IPS-NIHi11 (cell line): ENCODE data around the gene EYS.
"Not testable (repeated sequence)": the region's sequence is repeated elsewhere in the genome, so short reads cannot be mapped to it uniquely, and the experiment has no call there.

Source experiments
- DNase-seq: peaks from one replicate; pipeline ENCODE4 v3.0.0; 2012; ENCODE audit warnings: mixed read lengths, low spot score

Gene EYS

DNA sequence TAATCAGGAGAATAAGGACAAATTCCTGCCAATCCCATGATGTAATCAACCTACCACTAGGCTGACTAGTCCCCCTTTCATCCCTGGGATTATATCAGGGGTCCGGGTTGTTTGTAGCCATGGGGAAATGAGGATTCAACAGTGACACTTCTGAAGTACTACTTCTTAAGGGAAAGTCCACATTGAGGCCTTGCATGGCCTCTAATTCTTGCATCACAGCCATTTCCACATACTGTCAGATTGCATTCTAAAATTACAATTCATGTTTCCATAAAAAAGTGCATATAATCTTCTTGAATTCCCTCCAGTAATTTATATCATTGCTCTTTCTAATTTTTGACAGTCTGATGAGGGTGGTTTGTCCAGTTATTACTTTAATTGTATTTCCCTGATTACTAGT lies 1887.2 kb downstream of the EYS start:
- no peak for DNase-seq

DNA sequence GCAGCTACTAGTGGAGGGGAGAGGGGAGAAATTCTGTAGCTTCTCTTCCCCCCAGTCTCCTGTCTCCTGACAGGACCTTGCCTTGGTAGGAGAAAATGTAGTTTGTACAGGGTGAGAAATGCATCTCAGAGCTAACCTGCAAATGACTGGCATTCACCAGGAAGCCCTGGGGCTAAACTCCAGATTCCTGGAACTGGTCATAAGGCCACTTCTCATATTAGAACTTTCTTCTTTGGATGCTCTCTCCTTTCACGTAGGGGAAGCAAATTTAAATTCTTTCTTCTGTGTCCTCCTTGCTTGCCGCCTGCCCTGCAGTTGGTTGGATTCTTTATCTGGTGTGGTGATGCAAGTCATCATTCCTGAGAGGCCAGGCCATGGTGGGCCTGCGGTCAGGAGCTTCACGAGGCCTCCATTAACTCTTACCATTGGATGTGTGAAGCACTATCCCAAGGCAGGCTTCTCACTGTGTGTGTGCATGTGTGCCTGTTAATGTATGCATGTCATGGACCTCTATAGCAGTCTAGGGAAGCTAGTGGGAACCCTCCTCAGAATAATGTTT lies 1889.5 kb downstream of the EYS start:
- no peak for DNase-seq

DNA sequence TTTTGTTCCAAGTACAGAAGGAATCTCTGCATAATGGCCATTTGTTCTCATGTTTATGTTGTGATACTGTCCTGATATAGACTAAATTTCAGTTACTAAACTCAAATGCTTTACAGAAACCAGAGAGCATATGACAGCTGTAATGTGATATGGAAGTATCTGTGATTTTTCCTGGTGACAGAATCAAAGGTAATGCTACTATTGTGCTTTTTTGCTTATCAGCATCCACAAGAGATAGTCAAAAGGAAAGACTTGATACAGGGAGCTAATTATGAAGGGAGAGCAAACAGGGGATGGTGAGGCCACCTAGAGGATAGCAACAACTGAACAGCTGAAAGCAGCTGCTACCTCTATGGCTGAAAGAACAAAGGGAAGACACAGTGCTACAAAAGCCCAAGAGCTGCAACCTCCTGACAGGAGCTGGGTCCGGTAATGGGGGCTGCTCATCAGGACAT lies 1890.0 kb downstream of the EYS start:
- DNase-seq, result peak; percentile 63

DNA sequence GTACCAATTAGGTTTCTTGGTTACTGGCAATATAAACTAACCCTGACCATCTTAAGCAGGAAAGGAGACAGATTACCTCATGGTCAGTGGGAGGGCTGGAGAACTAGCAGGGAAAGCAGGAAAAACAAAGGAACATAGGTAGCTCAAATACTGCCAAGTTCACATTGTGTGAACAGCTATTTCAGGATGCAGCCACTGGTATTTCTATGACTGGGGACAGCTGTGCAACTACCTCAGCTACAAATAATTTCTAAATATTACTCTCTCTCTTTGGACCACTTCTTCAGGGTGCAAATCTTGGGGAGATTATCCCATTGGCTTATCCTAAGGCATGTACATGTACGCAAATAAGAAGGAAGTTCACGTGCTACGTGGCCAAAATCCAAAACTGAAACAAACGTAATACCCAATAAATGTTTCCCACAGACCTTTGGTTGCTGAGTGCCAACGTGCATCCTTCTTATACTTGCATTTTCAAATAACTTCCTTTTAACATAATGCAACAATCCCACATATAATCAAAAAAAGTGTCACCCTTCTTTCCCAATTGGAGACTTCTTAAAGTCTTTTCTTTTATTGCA lies 1890.5 kb downstream of the EYS start:
- no peak for DNase-seq

DNA sequence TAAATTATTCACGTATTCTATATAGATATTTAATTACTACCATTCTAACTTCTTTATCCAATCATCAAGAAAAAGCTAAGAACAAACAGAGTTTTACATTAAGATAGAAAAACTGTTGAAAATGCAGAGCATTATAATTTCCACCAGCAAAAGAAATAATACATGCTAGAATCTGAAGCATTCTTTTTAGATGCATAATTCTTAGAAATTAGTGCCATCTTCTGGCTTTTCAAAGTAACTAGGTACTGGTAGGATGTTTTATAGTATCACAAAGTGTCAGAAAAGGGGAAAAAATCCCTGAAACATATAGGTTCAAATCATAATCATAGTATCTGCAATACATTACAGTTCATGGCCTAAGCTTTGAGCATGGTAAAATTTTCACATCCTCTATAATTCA lies 1892.6 kb downstream of the EYS start:
- no peak for DNase-seq

DNA sequence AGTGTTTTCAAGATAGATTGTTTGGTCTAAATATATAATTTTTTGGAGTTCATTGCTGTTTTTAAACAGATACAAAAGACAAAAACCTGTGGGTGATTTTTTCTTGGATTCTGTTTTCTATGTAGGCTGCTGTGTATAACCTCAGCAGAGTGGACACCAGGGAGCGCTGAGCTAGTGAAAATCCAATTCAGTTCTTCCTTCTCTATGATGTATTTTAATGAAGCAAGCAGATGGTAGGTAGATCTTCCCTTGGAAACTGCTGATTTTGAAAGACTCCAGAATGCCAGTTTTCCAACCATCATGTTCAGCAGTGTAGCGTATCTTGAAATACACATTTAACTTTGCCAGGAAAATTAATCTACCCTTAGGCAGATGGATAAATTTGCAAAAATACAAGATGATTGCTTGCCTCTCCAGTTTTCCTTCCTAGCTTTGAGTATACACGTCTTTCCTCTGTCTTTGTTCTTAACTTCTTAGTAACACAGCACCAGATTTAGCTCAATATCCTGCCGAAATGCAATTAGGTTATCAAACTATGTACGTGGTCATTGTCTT lies 1893.4 kb downstream of the EYS start:
- DNase-seq, result no peak

DNA sequence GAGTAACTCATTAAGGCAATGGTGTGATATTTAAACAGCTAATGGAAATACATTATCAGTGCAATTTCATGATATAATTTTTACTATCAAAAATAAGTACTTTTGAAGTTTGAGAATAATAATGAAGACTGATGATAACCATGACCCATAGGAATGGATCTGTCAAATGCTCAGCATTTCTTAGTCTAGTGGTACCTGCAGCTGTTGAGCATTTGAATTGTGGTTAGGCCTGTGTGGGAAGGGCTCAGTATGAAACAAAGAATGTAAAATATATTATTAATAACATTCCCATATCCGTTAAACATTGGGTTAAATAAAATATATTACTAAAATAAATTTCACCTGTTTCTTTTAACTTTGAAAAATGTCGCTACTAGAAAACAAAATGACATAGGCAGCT lies 1898.5 kb downstream of the EYS start:
- DNase-seq, result no peak

DNA sequence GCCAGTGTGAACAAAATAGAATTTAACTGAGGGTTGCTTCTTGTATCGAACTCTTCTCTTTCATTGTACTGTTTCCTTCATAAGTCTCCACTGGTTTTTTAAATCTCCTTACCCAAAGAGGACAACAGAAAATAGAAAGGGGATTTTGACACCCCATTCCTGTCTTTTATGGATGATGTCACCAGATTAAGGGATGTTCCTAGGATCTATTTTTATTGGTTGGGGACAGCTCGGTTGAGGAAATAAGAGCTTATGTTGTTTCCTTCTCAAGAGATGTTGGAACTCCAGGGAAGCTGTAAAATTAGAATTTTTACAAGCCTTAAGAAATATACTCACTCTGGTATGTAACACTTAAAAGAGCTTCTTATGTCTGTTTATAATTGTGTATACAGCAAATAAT lies 1900.0 kb downstream of the EYS start:
- DNase-seq, result no peak

DNA sequence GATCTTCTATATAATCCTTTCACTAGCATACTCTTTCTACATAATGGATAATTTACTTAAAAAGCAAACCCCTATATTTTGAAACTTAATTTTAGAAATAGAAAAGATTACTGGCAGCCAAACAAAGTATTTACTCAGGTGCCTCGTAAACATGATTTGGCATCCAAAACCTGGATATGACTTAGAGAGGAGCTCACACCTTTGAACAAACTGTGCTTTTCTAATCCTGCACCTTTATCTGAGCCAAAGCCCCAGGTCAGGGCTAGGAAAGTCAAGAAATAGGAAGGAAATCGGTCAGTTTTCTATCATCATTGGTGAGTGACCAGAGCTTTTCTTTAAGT lies 1900.5 kb downstream of the EYS start:
- DNase-seq, result no peak

DNA sequence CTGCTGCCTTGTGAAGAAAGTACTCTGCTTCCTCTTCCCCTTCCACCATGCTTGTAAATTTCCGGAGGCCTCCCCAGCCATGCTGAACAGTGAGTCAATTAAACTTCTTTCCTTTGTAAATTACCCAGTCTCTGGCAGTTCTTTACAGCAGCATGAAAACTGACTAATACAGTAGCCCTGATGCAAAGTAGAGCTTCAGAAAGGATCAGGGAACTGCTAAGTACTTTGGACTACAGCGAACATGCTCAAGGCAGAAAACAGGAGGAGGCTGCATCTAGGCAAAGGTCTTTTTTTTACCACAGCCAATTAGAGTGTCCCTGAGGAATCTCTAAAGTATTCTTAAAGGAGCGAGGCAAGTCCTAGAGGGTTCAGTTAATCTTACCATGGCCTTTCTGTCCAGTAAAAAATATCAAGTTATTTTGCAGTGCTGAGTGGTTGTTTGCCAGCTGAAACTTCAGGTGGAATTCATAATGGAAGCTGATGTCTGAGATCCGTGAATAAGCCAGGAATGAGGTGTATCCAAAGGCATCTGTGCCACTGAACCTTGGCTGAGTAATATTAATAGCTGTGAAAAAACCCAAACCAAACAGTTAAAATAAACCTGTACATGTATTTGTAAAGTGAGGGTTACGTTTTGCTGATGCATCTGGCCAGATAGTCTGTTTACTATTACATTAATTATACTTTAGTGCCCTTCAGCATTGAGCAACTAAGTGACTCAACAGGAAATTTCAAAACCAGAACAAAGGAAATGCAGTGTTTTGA lies 1901.0 kb downstream of the EYS start:
- no peak for DNase-seq

DNA sequence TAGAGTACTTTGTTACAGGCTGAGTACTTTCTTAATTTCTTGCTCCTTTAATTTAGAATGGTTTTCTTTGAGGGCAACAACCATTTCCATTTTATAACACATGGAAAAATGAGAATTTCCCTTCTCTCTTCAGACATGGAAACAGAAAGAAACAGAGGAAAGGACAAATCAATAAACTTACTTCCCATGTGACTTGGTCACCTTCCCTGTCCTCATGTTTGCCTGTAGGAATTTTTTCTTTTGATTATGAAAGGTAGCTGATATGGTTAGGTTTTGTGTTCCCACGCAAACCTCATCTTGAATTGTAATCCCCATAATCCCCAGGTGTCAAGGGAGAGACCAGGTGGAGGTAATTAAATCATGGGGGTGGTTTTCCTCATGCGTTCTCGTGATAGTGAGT lies 1901.7 kb downstream of the EYS start:
- no peak for DNase-seq

DNA sequence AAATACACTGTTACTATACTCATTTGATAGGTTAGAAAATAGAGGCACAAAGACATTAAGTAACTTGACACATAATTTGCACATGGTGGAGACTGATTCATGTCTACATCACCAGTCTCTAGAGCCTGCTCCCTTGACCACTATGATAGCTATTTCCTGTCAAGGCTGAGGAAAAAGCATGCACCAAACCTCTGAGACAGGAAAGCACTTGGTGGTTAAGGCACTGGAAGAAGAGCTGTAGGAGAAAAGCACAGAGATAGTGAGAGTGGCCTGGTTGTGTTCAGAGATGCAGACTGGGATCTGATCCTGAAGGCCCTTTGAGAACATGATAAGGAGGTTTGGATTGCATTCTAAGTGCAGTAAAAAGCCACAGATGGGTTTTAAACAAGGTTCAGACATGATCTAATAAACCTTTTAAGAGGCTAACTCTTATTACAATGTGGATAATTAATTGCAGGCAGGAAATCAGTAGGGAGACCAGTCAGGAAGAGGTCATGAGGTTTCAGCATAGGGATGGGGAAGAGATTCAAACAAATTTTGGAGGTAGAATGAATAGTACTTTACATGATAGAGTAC lies 1902.6 kb downstream of the EYS start:
- DNase-seq, result no peak

DNA sequence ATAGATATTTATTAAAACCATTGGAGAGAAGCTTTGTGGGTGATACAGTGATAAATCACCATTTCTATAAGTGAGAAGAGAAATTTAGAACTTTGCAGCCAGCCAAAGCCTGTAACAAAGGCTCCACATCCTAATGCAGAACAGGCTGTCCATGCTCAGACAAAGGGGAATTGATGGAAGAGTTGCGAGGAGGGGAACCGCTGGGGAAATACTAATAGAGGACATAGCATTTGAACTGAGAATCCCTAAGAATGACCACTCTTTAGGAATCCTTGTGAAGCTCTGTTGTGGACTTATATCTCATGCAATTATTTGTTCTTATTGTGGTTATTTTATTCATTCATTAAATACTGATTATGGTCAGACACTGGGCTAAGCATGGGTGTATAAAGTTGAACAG lies 1903.7 kb downstream of the EYS start:
- DNase-seq, result no peak

DNA sequence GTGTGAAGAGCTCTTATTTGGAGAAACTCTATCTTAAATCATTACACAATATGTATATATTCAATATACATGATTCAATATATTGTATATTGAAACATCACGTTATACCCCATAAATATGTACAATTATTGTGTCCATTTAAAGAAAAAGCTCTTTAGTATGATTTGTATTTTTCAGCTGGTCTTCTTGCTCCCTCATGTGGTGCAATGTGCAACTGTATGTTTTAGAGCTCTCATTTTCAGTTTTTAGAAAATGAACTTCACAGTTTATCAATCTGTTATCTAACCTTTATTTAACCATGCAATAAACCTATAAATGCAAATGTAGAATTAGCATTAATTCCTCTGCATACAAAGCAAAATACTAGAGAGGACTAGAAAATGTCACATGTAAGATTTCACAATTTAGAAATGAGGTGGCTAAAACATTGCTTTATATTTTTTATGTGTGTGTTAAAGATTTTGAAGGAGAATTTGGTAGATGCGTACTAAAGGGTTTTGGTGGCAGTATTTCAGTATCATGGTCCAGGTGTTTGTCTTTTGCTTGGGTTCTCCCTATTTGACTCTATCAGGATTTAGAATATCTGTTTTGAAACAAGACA lies 1904.3 kb downstream of the EYS start:
- DNase-seq, result no peak

DNA sequence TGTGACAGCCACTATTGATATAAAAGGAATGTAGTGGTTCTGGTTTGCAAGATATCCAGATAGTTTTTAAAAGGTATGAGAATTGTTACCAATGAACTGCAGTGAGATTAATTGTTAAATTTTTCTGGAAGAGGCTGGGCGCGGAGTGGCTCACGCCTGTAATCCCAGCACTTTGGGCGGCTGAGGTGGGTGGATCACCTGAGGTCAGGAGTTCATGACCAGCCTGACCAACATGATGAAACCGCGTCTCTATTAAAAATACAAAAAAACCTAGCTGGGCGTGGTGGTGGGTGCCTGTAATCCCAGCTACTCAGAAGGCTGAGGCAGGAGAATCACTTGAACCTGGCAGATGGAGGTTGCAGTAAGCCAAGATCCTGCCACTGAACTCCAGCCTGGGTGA lies 1906.6 kb downstream of the EYS start:
- DNase-seq, result not testable (repeated sequence)

DNA sequence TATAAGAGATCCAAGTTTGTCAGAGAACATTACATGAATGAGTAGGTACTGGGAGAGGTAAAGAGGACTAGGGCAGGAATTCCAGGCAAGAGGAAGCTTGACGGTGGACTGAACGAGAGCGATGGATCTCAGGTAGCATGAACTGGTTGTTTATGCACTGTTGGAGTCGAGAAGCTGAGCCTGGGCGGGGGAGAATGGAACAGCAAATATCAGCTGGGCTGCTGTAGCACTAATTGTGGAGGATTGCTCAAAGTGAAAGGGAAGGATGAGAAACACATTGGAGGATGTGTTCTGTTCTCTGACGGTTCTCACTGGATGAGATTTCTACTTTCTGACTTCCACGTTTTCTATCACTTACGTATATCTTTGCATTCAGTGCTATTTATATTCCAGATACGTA lies 1907.2 kb downstream of the EYS start:
- no peak for DNase-seq

DNA sequence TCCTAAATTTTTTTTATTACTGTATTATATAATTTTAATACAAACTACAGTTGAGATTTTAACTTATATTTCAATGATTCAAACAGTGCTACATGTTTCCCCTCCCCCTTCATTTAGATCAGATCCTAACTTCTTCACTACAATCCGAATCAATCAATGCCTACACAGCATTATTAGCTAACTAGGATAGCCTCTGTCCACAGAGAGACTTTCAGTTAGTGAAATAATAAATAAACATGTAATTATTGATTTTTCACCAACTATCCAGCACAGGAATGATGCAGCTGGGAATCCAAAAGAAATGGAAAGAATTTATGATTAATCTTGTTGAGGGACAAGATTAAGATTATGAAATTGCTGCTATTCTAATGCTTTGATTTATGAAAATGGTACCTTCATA lies 1907.7 kb downstream of the EYS start:
- no peak for DNase-seq

DNA sequence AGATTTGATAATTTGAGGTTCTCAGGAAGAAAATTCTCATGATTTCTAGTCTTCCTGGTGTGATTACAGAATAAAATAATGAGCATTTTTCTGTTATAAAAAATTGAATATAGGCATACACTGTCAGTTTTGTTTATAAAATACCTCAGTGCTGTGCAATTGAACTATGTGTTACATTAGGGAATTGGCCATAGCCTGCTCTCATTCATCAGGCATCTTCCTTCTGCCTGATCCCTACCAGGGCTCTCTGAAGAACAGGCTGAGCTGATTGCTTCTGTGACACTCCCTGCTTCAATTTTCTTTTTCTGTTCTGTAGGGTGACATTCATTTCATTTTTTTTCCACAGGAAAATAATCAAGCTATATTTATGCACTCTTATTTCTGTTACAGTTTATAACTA lies 1908.6 kb downstream of the EYS start:
- no peak for DNase-seq

DNA sequence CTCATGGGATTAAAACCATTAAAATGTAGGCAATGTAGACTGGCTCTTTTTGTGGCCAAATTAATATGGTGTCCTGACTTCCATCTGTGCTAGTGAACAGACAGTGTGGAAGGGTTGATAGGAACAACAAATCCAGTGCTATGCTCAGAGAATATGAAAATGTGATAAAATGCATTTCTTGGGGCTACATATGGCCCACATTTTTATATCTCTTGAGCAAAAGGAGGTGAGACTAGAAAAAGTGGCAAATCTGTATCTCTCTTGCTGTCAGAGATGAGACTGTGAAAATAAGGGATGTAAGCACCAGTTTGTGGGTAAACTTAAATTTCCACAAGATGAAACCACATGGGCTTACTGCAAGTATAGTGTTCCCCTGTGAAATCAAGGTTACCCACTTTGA lies 1909.3 kb downstream of the EYS start:
- no peak for DNase-seq

DNA sequence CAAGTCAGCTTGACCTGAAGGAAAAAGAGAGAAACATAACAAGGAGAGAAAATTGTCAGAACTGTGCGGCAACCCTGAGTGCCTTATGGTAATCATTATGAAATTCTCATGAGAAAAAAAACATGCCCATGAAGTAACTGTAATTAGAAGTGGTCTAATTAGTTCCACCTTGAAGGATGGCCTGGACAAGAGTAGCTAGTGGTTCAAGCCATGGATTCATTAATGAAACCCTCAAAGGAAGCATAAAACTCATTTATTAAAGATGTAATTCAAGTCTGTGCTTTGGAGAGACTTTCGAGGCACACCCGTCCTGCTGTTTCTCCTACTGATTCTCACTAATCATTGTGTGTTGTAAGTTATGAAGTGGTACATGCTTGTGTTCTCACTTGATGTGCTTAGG lies 1911.2 kb downstream of the EYS start:
- no peak for DNase-seq

DNA sequence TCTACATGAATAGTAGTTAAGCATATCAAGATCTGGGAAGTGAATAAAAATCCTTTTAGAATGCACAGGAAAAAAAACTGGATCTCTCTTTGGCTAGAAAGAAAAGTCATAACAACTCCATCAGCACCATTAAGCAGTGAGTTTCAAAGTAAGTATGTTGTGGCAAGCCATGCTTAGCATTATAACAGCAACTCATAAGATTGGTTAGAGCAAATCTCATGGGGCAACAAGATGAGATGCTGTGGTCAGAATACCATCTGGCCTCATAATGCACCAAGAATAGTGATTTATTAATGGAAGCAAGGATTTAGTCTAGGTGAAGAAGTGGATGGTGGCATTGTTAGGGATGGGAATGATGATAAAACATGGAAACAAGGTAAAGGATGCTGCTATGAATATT lies 1912.0 kb downstream of the EYS start:
- DNase-seq, result no peak

DNA sequence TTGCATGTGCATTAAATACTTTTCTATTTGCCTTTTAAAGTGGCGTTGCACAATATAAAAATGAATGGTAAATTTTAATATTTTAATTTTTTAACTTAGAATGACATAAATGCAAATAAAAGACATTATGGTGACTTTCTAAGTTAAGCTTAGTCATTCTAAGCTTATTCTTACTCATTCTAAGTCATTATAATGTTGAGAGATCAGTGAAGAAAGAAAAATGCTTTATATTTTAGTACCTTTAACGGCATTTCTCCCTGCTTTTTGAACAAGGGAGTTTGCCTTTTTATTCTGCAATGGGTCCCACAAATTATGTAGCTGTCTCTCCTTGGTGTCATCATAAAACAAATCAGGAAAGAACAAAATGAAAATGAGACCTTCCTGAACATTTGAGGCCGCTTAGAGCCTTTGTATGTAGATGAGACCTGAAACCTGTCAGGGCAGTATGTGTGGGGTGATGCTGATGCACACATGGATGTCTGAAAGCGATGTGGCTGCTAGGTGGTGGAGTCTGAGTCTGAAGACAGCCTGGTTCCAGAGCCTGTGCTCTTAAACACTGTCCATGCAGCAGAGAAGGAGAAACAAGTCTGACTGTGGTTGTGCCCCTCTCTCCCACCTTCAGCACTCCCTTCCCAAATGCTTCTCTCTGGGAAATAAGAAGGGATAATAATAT lies 1913.4 kb downstream of the EYS start:
- DNase-seq, result no peak
